Measurements from ENCODE around the gene ERC2.

- TF ChIP-seq CTCF (IDR thresholded peaks at IDR 0.05) (no peak), POLR2AphosphoS5 (IDR thresholded peaks at IDR 0.05) (no peak)
These were observed 905.6 kb downstream of the ERC2 start for GRCh38 chr3:55562700-55563099.

Data from breast epithelium (tissue), 3 donors.